ENCODE measurements around the gene LAIR1. TPM values are rescaled to one million over a fixed set of nuclear protein-coding genes. Genes with fewer than 3 reads are reported as not detected.

The LAIR1 gene
- total and polyA plus RNA-seq, 4 experiments from 2014 or later = 23.1 to 60.5 (median 58.7) TPM

DNA sequence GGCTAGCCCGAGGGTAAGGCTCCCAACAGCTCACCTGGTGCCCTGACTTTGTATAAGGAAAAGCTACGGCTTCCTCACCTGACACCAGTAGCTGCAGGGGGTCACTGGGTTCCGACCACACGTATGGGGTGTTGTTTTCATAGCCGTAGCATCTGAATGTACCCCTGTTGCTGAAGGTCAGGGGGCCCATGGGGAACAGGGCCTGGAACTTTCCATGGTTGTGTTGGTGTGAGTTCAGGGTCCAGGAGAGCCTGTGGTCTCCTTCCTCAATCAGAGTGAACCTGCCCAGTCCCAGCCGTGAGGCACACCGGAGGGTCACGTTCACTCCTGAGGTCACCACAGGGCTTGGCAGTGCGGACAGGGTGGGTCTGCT is 26.9 kb downstream of the LAIR1 start:
- H3K27ac Mint-ChIP-seq = peak overlapping the region in 1 of 7 donors; percentile 66
- H3K9me3 ChIP-seq (ENCODE audit: control insufficient read depth in 1 of 2, low read length in 2 of 2) = no peaks in the 10 kb centered on the region
- no peaks in the 10 kb centered on the region for H3K4me1 ChIP-seq (ENCODE audit: insufficient read depth, low read length)
- H3K4me3 Mint-ChIP-seq = no peak overlapping the region
- intact Hi-C loops (cut with micrococcal nuclease) = no loop called here
- peaks cover 0 to 4% of the 10 kb centered on the region in 2 donors for H3K27me3 Mint-ChIP-seq
- no peaks in the 10 kb centered on the region for H3K27me3 ChIP-seq (ENCODE audit: insufficient read depth, low read length)
- POLR2A ChIA-PET (ENCODE audit: partially characterized antibody) = no interaction called here
- H3K9me3 Mint-ChIP-seq = no peaks in the 10 kb centered on the region
- no peaks in the 10 kb centered on the region for H3K36me3 Mint-ChIP-seq
- no peaks in the 10 kb centered on the region for H3K36me3 ChIP-seq (ENCODE audit: insufficient read depth, low read length)
- no peak for DNase-seq
- CTCF ChIA-PET (ENCODE audit: partially characterized antibody) = no interaction called here
- H3K4me1 Mint-ChIP-seq = no peaks in the 10 kb centered on the region
- H3K27ac ChIP-seq (ENCODE audit: low read depth, low read length) = no peak overlapping the region
- H3K4me3 ChIP-seq (ENCODE audit: low read length in 2 of 2) = no peak overlapping the region

DNA sequence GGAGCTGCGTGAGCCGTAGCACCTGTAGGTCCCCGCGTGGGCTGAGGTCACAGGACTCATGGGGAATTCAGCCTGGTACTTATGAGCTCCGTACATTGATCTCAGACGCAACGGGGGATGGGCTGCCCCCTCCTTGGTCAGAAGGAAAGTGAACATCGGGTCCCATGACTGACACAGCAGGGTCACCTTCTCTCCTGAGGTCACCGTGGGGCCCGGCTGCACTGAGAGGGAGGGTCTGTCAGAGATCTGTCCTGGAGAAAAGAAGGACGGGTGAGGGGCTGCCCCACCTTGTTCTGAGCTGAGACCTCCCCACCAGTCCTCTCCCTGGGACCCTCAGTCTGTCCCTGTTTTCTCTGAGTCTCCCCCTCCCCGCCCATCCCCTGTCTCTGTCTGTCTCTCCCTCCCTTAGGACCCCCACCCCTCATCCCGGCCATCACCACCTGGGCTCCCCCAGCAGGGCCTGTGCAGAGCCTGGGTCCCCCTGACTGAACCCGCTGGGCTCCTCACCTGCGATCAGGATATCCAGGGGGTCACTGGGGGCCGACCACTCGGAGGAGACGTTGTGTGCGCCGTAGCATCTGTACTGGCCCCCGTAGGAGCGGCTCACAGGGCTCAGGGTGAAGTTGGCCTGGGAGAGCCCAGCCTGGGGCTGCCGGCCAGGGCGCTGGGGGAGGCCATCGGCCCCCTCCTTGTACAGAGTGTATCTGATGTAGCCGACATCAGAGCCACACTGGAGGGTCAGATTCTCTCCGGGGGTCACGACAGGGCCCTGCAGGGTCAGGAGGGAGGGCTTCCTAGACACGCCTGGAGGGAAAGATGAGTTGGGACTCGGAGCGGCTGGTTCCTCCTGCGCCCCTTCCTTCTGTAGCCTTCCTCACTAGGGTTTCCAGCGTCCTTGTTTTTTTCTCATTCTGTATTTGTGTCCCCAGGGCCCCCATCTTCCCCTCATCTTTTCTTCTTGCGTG is 27.6 kb downstream of the LAIR1 start:
- Histone ChIP-seq H3K27ac (ENCODE audit: low read depth, low read length) (no peak overlapping the region), H3K36me3 (ENCODE audit: insufficient read depth, low read length) (no peaks in the 10 kb centered on the region), H3K27me3 (ENCODE audit: insufficient read depth, low read length) (no peaks in the 10 kb centered on the region), H3K9me3 (ENCODE audit: control insufficient read depth in 1 of 2, low read length in 2 of 2) (no peaks in the 10 kb centered on the region), H3K4me1 (ENCODE audit: insufficient read depth, low read length) (no peaks in the 10 kb centered on the region), H3K4me3 (ENCODE audit: low read length in 2 of 2) (no peak overlapping the region)
- Mint-ChIP-seq H3K4me1 (no peaks in the 10 kb centered on the region), H3K36me3 (no peaks in the 10 kb centered on the region), H3K27me3 (peaks cover 0 to 4% of the 10 kb centered on the region in 2 donors), H3K9me3 (peaks cover 0 to 1% (median 0%) of the 10 kb centered on the region in 8 donors), H3K27ac (peak overlapping the region in 1 of 7 donors; percentile 66), H3K4me3 (no peak overlapping the region)
- ChIA-PET POLR2A (ENCODE audit: partially characterized antibody) (no interaction called here), CTCF (ENCODE audit: partially characterized antibody) (no interaction called here)
- no peak for DNase-seq
- intact Hi-C loops (cut with micrococcal nuclease) = no loop called here

DNA sequence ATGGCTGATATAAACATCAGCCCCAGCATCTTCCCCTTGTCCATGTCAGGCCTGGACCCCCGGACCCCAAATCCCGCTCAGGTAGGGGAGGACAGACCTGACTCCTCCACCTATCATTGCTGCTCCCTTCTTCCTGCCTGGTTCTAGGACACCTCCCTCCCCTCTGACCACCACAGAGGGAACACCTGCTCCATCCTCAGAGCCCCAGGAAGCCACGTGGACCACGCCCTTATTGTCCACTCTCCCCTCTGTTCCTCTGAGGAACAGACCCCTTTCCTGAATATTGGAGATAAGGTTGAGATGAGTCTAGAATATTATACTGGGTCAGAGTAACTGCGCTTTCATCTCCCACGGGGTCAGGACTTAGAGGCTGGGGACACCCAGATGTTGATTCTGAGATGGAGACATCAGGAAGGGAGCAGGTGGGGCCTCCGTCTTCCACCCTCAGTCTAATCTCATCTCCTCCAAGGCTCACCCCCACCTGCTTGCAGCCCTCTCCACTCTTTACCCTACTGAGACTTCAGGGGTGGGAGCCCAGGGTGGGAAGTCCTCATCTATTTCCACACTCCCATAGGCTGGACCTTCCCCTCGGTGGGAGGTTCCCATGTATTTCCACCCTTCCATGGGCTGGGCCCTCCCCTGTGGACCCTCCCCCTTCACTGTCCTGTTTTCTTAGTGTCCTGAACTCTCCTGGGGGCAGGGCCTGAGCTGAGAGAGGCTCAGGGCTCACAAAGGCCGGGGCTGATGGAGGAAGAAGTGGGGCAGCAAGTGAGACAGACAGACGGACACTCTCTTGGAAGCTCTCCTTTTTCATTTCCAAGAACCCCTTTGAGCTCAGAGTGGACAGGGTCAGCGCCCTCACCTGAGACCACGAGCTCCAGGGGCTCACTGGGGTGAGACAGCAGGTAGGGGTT is 28.5 kb downstream of the LAIR1 start:
- no peak overlapping the region for H3K27ac Mint-ChIP-seq
- Histone ChIP-seq H3K27me3 (ENCODE audit: insufficient read depth, low read length) (no peaks in the 10 kb centered on the region), H3K4me1 (ENCODE audit: insufficient read depth, low read length) (no peaks in the 10 kb centered on the region), H3K4me3 (ENCODE audit: low read length in 2 of 2) (no peak overlapping the region), H3K9me3 (ENCODE audit: control insufficient read depth in 1 of 2, low read length in 2 of 2) (no peaks in the 10 kb centered on the region), H3K36me3 (ENCODE audit: insufficient read depth, low read length) (no peaks in the 10 kb centered on the region), H3K27ac (ENCODE audit: low read depth, low read length) (no peak overlapping the region)
- H3K9me3 Mint-ChIP-seq = peaks cover 0 to 1% (median 0%) of the 10 kb centered on the region in 8 donors
- peaks cover 0 to 4% of the 10 kb centered on the region in 2 donors for H3K27me3 Mint-ChIP-seq
- H3K4me3 Mint-ChIP-seq = no peak overlapping the region
- no peaks in the 10 kb centered on the region for H3K36me3 Mint-ChIP-seq
- H3K4me1 Mint-ChIP-seq = no peaks in the 10 kb centered on the region
- no peak for DNase-seq
- ChIA-PET CTCF (ENCODE audit: partially characterized antibody) (no interaction called here), POLR2A (ENCODE audit: partially characterized antibody) (no interaction called here)
- intact Hi-C loops (cut with micrococcal nuclease) = no loop called here

DNA sequence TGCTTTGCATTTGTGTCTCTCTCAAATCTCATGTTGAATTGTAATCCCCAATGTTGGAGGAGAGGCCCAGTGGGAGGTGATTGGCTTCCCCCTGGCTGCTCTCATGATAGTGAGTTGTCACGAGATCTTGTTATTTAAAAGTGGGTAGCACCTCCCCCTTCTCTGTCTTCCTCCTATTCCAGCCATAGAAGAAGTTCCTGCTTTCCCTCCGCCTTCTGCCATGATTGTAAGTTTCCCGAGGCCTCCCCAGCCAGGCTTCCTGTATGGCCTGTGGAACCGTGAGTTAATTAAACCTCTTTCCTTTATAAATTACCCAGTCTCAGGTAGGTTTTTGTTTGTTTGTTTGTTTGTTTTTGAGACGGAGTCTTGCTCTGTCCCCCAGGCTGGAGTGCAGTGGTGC is 29.6 kb downstream of the LAIR1 start:
- no peak overlapping the region for H3K27ac ChIP-seq (ENCODE audit: low read depth, low read length)
- Mint-ChIP-seq H3K9me3 (peaks cover 0 to 1% (median 0%) of the 10 kb centered on the region in 8 donors), H3K27ac (no peak overlapping the region), H3K36me3 (no peaks in the 10 kb centered on the region), H3K4me1 (no peaks in the 10 kb centered on the region), H3K27me3 (peaks cover 0 to 4% of the 10 kb centered on the region in 2 donors), H3K4me3 (no peak overlapping the region)
- POLR2A ChIA-PET (ENCODE audit: partially characterized antibody) = no interaction called here
- no peaks in the 10 kb centered on the region for H3K4me1 ChIP-seq (ENCODE audit: insufficient read depth, low read length)
- H3K27me3 ChIP-seq (ENCODE audit: insufficient read depth, low read length) = no peaks in the 10 kb centered on the region
- DNase-seq = no peak
- CTCF ChIA-PET (ENCODE audit: partially characterized antibody) = no interaction called here
- H3K4me3 ChIP-seq (ENCODE audit: low read length in 2 of 2) = no peak overlapping the region
- intact Hi-C loops (cut with micrococcal nuclease) = no loop called here
- no peaks in the 10 kb centered on the region for H3K9me3 ChIP-seq (ENCODE audit: control insufficient read depth in 1 of 2, low read length in 2 of 2)
- no peaks in the 10 kb centered on the region for H3K36me3 ChIP-seq (ENCODE audit: insufficient read depth, low read length)

DNA sequence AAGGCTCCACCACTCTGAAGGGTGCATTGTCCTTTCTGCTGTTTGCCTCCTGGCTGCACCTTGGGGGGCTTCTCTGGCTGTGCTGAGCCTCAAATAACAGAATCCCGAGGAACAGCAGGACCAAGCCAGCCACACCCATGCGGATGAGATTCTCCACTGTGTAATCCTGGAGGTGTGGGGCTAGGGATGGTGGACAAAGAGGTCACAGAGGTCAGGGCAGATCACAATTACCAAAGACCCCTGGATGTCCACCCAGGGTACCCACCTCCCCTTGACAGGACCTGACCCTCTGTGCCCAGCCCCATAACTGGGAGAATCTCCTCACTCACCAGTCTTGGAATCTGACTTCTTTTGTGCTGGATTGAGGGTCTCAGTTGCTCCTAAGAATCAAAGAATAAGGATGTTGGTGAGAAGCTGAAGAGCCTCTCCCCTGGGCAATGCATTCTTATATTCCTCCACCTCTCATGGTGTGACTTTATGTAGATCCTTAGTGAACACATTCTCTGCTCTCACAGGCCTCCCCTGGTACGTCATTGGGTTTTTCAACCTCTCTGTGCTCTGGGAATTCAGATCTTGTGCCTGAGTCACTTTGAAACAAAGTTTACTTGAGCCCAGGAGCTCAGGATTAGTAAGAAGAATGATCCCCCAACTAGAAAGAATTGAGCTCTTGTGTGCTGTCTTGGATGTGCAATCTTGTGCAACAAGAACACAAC is 31.0 kb downstream of the LAIR1 start:
- peaks cover 0 to 1% (median 0%) of the 10 kb centered on the region in 8 donors for H3K9me3 Mint-ChIP-seq
- peaks cover 0 to 2% (median under 1%) of the 10 kb centered on the region in 4 donors for H3K4me1 Mint-ChIP-seq
- Histone ChIP-seq H3K36me3 (ENCODE audit: insufficient read depth, low read length) (no peaks in the 10 kb centered on the region), H3K27me3 (ENCODE audit: insufficient read depth, low read length) (no peaks in the 10 kb centered on the region), H3K27ac (ENCODE audit: low read depth, low read length) (no peak overlapping the region), H3K4me3 (ENCODE audit: low read length in 2 of 2) (no peak overlapping the region), H3K4me1 (ENCODE audit: insufficient read depth, low read length) (no peaks in the 10 kb centered on the region), H3K9me3 (ENCODE audit: control insufficient read depth in 1 of 2, low read length in 2 of 2) (no peaks in the 10 kb centered on the region)
- peaks cover 1 to 2% of the 10 kb centered on the region in 2 donors for H3K27me3 Mint-ChIP-seq
- ChIA-PET CTCF (ENCODE audit: partially characterized antibody) (interaction anchor here (18.5 kb wide), 1 partner anchor 57 kb away, joined by 279 read pairs; no protein-coding TSS in a partner anchor), POLR2A (ENCODE audit: partially characterized antibody) (no interaction called here)
- H3K27ac Mint-ChIP-seq = peak overlapping the region in 1 of 7 donors; percentile 54
- H3K36me3 Mint-ChIP-seq = no peaks in the 10 kb centered on the region
- intact Hi-C loops (cut with micrococcal nuclease) = no loop called here
- no peak for DNase-seq
- H3K4me3 Mint-ChIP-seq = no peak overlapping the region

DNA sequence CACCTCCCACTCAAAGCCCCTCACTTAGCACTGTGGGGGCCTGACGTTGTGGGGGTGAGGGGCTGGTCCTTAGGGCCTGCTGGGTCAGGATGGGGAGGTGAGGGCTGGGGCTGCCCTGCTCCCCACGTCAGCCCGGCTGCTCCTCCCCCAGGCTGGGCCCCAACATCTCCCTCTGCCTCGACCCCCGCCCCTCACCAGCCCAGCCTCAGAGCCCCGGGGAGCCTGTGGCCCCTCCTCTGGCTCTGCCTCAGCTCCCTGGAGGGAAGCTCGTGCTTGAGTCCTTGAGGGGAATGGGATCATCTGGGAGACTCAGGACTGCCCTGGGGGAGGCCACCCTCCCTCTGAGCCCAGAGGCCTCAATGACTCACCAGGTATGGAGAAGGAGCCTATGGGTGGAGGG is 32.6 kb downstream of the LAIR1 start:
- peaks cover 5% of the 10 kb centered on the region for H3K4me1 ChIP-seq (ENCODE audit: insufficient read depth, low read length)
- H3K27me3 Mint-ChIP-seq = peaks cover 0 to 2% of the 10 kb centered on the region in 2 donors
- H3K27me3 ChIP-seq (ENCODE audit: insufficient read depth, low read length) = no peaks in the 10 kb centered on the region
- no peaks in the 10 kb centered on the region for H3K36me3 Mint-ChIP-seq
- H3K4me3 ChIP-seq (ENCODE audit: low read length in 2 of 2) = no peak overlapping the region
- ChIA-PET CTCF (ENCODE audit: partially characterized antibody) (interaction anchor here (18.5 kb wide), 1 partner anchor 58 kb away, joined by 279 read pairs; no protein-coding TSS in a partner anchor), POLR2A (ENCODE audit: partially characterized antibody) (no interaction called here)
- H3K36me3 ChIP-seq (ENCODE audit: insufficient read depth, low read length) = no peaks in the 10 kb centered on the region
- peak overlapping the region in 1 of 7 donors; percentile 29 for H3K27ac Mint-ChIP-seq
- DNase-seq = no peak
- H3K4me1 Mint-ChIP-seq = peaks cover 4 to 12% (median 5%) of the 10 kb centered on the region in 4 donors
- intact Hi-C loops (cut with micrococcal nuclease) = no loop called here
- H3K9me3 ChIP-seq (ENCODE audit: control insufficient read depth in 1 of 2, low read length in 2 of 2) = no peaks in the 10 kb centered on the region
- H3K27ac ChIP-seq (ENCODE audit: low read depth, low read length) = no peak overlapping the region
- no peak overlapping the region for H3K4me3 Mint-ChIP-seq
- peaks cover 0 to 1% (median 0%) of the 10 kb centered on the region in 8 donors for H3K9me3 Mint-ChIP-seq

All from CD4-positive, alpha-beta memory T cell (primary cell).